K562 treated with DMSO at 1 percent for 24 hours (cell line): ENCODE measurements around the gene DCAF4L1. TPM values are rescaled to one million over a fixed set of nuclear protein-coding genes. Genes with fewer than 3 reads are reported as not detected.

Experiments
- total RNA-seq: library from RNA; unstranded; fragments of 300-600 nt; gene quantifications from 2 replicates; pipeline ENCODE4 v1.2.3, GENCODE V29; 2022; ENCODE audit warnings: low read depth; ENCODE audit not compliant: insufficient read depth

The DCAF4L1 gene, protein sequence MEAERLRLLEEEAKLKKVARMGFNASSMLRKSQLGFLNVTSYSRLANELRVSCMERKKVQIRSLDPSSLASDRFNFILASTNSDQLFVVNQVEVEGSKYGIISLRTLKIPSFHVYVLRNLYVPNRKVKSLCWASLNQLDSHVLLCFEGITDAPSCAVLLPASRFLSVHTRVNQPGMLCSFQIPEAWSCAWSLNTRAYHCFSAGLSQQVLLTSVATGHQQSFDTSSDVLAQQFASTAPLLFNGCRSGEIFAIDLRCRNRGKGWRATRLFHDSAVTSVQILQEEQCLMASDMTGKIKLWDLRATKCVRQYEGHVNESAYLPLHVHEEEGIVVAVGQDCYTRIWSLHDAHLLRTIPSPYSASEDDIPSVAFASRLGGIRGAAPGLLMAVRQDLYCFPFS
- total RNA-seq = 0.08 TPM in 1 of 2 replicates, not detected in the other

DNA sequence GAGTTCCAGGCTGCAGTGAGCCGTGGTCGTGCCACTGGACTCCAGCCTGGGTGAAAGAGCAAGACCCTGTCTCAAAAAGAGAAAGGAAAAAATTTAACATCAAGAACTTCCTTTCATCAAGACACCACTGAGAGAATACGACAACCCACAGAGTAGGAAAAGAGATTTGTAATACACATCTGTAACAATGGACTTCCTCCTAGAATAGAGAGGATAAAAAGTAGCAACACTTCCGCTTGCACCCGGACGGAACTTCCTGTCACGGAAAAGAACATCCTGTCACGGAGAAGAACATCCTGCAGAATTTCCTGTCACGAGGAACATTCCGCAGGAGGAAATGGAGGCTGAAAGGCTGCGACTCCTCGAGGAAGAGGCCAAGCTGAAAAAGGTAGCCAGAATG lies at the start of gene DCAF4L1:
TSS of gene DCAF4L1 (plus strand) at position 301 of the 400 bp plus-strand sequence. CDS start at position 338, 37 bp downstream.

DNA sequence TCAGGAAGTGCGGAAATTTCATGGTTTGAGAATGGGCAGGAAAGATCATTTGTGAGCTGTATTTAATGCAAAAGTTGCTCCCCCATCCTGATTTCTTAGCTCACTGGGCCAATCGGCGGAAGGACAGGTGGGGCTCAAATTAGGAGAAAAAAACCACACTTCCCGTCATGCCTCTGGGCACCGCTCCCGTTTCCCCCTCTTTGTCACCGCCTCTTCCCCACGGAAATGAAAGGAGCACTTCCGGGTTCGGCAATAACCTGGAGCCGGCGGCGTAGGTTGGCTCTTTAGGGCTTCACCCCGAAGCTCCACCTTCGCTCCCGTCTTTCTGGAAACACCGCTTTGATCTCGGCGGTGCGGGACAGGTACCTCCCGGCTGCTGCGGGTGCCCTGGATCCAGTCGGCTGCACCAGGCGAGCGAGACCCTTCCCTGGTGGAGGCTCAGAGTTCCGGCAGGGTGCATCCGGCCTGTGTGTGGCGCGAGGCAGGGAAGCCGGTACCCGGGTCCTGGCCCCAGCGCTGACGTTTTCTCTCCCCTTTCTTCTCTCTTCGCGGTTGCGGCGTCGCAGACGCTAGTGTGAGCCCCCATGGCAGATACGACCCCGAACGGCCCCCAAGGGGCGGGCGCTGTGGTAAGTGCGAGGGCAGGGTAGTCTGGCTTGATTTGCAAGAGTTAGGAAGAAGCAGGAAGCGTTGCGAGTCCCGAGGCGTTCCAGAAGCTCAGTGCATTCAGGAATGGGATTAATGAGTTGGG lies 46.5 kb upstream of the DCAF4L1 start, which contains the start of gene TMEM33:
TSS of gene TMEM33 (plus strand) at position 529 of the 751 bp plus-strand sequence. CDS start at position 585, 56 bp downstream.

DNA sequence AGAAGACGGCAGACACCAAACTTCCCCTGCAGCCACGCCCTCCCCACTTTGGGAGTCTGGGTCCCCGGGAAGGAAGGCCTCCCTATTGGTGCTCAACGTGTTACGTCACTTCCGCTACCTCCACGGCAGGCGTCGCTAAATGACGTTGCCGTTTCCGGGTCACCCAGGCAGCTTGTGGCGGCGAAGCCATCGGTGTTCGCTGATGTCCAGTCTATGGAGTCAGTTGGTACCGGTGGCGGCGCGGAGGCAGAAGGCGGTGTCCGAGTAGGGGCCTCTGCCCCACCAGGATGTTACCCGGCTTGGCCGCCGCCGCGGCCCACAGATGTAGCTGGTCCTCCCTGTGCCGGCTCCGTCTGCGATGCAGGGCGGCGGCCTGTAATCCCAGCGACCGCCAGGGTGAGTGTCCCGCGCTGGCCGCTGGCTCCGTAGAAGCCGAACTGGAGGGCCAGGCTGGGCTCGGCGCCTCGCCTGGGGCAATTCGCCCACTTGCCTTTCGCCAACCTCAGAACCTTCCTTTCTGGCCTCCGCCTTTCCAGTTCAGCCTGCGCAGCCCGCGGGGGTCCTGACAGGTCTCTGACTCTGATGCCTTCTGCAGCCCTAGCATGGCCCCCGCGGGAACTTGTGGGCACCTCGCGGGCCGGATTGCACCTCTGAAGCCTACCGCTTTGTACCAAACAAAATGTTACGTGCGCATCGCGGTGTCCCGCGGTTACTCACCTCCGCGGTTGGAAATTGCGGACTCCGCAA lies 9.0 kb downstream of the DCAF4L1 start, which contains the start of gene SLC30A9:
TSS of gene SLC30A9 (plus strand) at position 166 of the 747 bp plus-strand sequence. CDS start at position 288, 122 bp downstream.

Other genes starting within 250 kb of the DCAF4L1 start
- gene PHOX2B, start 233.0 kb upstream of the DCAF4L1 start, total RNA-seq = not detected in 2 replicates
- gene TMEM33, start 46.3 kb upstream of the DCAF4L1 start, total RNA-seq = 24.9 and 29.8 TPM in 2 replicates
- gene SLC30A9, start 8.8 kb downstream of the DCAF4L1 start, total RNA-seq = 31.5 and 37.6 TPM in 2 replicates
- gene BEND4, start 170.9 kb downstream of the DCAF4L1 start, total RNA-seq = not detected in 2 replicates